ENCODE measurements around the gene KIR2DL3. TPM values are rescaled to one million over a fixed set of nuclear protein-coding genes. Genes with fewer than 3 reads are reported as not detected.

KIR2DL3 gene
- total RNA-seq, 1 donor from 2014 or later, result not detected

DNA sequence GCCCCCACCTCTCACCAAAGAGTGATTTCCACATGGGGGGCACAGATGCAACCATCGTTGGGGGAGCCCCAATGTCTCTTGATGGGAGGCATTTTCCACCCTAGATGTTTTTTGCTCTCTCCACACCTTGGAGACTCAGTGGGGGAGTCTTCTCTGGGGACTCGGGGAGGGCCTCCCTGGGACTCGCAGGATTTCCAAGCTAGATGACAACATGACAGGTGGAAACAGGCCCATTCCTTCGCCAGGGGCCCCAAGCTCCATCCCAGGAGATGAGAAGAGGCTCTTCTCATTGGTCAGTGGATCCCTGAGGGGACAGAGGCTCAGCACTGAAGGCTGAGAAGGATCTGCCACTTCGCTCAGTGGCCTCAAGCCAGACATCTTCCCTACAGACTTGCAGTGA, 52.4 kb downstream of the KIR2DL3 start:
- H3K36me3 ChIP-seq (ENCODE audit: control insufficient read depth in 3 of 3, insufficient read depth in 3 of 3, low read length in 3 of 3), result no peaks in the 10 kb centered on the region
- H3K4me3 ChIP-seq (ENCODE audit: low read length in 3 of 3), result no peak overlapping the region
- no peaks in the 10 kb centered on the region for H3K27me3 ChIP-seq (ENCODE audit: control insufficient read depth in 3 of 3, insufficient read depth in 3 of 3, low read length in 3 of 3)
- H3K9ac ChIP-seq (ENCODE audit: low read depth in 1 of 3, low read length in 3 of 3), result no peak overlapping the region
- no peaks in the 10 kb centered on the region for H3K9me3 ChIP-seq (ENCODE audit: control insufficient read depth in 3 of 3, low read length in 3 of 3)
- H3K4me1 ChIP-seq (ENCODE audit: control insufficient read depth in 3 of 3, insufficient read depth in 3 of 3, low read length in 3 of 3), result no peaks in the 10 kb centered on the region
- H3K27ac ChIP-seq (ENCODE audit: low read depth, low read length), result no peak overlapping the region

DNA sequence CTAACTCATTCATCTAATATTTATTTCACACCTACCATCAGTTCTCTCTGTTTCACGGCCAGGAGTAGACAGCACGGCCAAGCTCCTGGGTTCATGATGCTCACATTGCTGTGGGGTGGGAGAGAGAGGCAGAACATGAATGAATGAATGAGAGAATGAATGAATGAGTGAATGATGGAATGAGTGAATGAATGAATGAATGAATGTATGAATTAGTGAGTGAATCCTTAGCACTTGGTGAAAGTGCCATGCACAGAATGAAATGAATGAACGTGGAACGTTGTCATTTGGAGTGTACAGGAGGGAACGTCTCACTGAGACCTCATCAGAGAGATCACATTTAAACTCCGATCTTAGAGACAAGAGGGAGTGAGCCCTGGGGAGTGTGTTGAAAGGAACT, 53.2 kb downstream of the KIR2DL3 start:
- Histone ChIP-seq H3K4me1 (ENCODE audit: control insufficient read depth in 3 of 3, insufficient read depth in 3 of 3, low read length in 3 of 3) (no peaks in the 10 kb centered on the region), H3K9ac (ENCODE audit: low read depth in 1 of 3, low read length in 3 of 3) (no peak overlapping the region), H3K27ac (ENCODE audit: low read depth, low read length) (no peak overlapping the region), H3K4me3 (ENCODE audit: low read length in 3 of 3) (no peak overlapping the region), H3K9me3 (ENCODE audit: control insufficient read depth in 3 of 3, low read length in 3 of 3) (no peaks in the 10 kb centered on the region), H3K27me3 (ENCODE audit: control insufficient read depth in 3 of 3, insufficient read depth in 3 of 3, low read length in 3 of 3) (no peaks in the 10 kb centered on the region), H3K36me3 (ENCODE audit: control insufficient read depth in 3 of 3, insufficient read depth in 3 of 3, low read length in 3 of 3) (no peaks in the 10 kb centered on the region)

DNA sequence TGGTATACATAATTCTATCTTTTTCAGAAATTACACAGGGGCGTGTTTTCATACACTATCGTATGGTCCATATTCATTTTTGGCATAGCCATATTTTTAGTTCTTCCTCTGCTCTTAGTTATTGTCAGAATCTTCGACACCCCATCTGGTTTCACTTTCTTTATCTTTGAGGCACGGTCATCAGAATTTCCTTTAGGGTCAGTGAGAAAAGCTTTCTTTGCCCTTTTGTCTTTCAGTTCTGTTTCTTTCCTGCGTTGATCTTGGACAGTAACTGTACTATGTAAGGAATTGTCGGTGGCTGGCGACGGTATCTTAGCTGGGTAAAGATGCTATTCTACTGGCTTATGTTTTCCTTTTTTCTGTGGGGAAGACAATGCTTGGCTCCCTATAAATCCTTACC, 54.5 kb downstream of the KIR2DL3 start:
- H3K36me3 ChIP-seq (ENCODE audit: control insufficient read depth in 3 of 3, insufficient read depth in 3 of 3, low read length in 3 of 3), result no peaks in the 10 kb centered on the region
- no peaks in the 10 kb centered on the region for H3K9me3 ChIP-seq (ENCODE audit: control insufficient read depth in 3 of 3, low read length in 3 of 3)
- no peaks in the 10 kb centered on the region for H3K4me1 ChIP-seq (ENCODE audit: control insufficient read depth in 3 of 3, insufficient read depth in 3 of 3, low read length in 3 of 3)
- no peak overlapping the region for H3K9ac ChIP-seq (ENCODE audit: low read depth in 1 of 3, low read length in 3 of 3)
- no peak overlapping the region for H3K27ac ChIP-seq (ENCODE audit: low read depth, low read length)
- H3K27me3 ChIP-seq (ENCODE audit: control insufficient read depth in 3 of 3, insufficient read depth in 3 of 3, low read length in 3 of 3), result no peaks in the 10 kb centered on the region
- H3K4me3 ChIP-seq (ENCODE audit: low read length in 3 of 3), result peak overlapping the region in 1 of 3 donors; percentile 41

DNA sequence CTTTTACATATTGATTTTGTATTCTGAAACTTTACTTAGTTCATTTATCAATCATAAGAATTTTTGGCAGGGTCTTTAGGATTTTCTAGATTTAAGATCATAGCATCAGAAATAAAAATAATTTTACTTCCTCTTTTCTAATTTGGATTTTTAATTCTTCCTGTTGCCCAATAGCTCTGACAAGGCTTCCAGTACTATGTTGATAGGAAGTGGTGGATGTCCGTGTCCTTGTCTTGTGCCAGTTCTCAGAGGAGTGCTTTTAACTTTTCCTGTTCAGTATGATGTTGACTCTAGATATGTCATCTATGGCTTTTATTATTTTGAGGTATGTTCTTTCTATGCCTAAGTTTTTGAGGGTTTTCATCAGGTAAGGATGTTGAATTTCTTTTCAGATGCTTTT, 57.4 kb downstream of the KIR2DL3 start:
- no peaks in the 10 kb centered on the region for H3K36me3 ChIP-seq (ENCODE audit: control insufficient read depth in 3 of 3, insufficient read depth in 3 of 3, low read length in 3 of 3)
- no peak overlapping the region for H3K27ac ChIP-seq (ENCODE audit: low read depth, low read length)
- H3K27me3 ChIP-seq (ENCODE audit: control insufficient read depth in 3 of 3, insufficient read depth in 3 of 3, low read length in 3 of 3), result no peaks in the 10 kb centered on the region
- no peak overlapping the region for H3K4me3 ChIP-seq (ENCODE audit: low read length in 3 of 3)
- H3K9ac ChIP-seq (ENCODE audit: low read depth in 1 of 3, low read length in 3 of 3), result no peak overlapping the region
- H3K9me3 ChIP-seq (ENCODE audit: control insufficient read depth in 3 of 3, low read length in 3 of 3), result peaks cover 0 to 1% (median 0%) of the 10 kb centered on the region in 3 donors
- H3K4me1 ChIP-seq (ENCODE audit: control insufficient read depth in 3 of 3, insufficient read depth in 3 of 3, low read length in 3 of 3), result no peaks in the 10 kb centered on the region

Small RNA genes lying within 50 kb of the gene (small RNA-seq; reads per million reads assigned to genes)
- gene AC245128.2 (not detected), gene KIR3DP1 (not detected)

Other genes starting within 250 kb of the KIR2DL3 start
- gene LAIR2, start 235.7 kb upstream of the KIR2DL3 start, total RNA-seq, result not detected
- 1.0 TPM for gene LILRA2, start 164.7 kb upstream of the KIR2DL3 start, total RNA-seq
- not detected for gene LILRA1, start 144.9 kb upstream of the KIR2DL3 start, total RNA-seq
- 1.0 TPM for gene LILRB1, start 108.0 kb upstream of the KIR2DL3 start, total RNA-seq
- 0.52 TPM for gene LILRB4, start 75.5 kb upstream of the KIR2DL3 start, total RNA-seq
- not detected for gene KIR3DL3, start 14.1 kb upstream of the KIR2DL3 start, total RNA-seq
- not detected for gene KIR2DL1, start 31.3 kb downstream of the KIR2DL3 start, total RNA-seq
- gene KIR2DL4, start 65.1 kb downstream of the KIR2DL3 start, total RNA-seq, result not detected
- gene KIR3DL1, start 78.0 kb downstream of the KIR2DL3 start, total RNA-seq, result not detected
- not detected for gene KIR2DS4, start 94.2 kb downstream of the KIR2DL3 start, total RNA-seq
- not detected for gene KIR3DL2, start 111.9 kb downstream of the KIR2DL3 start, total RNA-seq
- gene FCAR, start 135.7 kb downstream of the KIR2DL3 start, total RNA-seq, result 1.0 TPM
- gene NCR1, start 167.6 kb downstream of the KIR2DL3 start, total RNA-seq, result not detected
- gene NLRP7, start 209.0 kb downstream of the KIR2DL3 start, total RNA-seq, result not detected
- gene NLRP2, start 227.9 kb downstream of the KIR2DL3 start, total RNA-seq, result 3.7 TPM